ES-I3 (cell line): ENCODE data around the gene USP12.
"Not testable (repeated sequence)": the region's sequence is repeated elsewhere in the genome, so short reads cannot be mapped to it uniquely, and the experiment has no call there.

Source experiments
- H3K36me3 ChIP-seq: 2 replicates; pipeline ENCODE4 v1.6.1; 2013; ENCODE audit warnings: mild to moderate bottlenecking, low read length, control low read depth, moderate library complexity; ENCODE audit not compliant: insufficient read depth
- H3K4me1 ChIP-seq: 2 replicates; pipeline ENCODE4 v1.6.1; 2013; ENCODE audit warnings: mild to moderate bottlenecking, control low read depth, low read length; ENCODE audit not compliant: insufficient read depth
- H3K9ac ChIP-seq: 2 replicates; pipeline ENCODE4 v1.6.1; 2013; ENCODE audit warnings: low read depth, mild to moderate bottlenecking, low read length, moderate library complexity
- H3K9me3 ChIP-seq: 2 replicates; pipeline ENCODE4 v1.6.1; 2013; ENCODE audit warnings: mild to moderate bottlenecking, low read length, moderate library complexity; ENCODE audit not compliant: control insufficient read depth, insufficient read depth

USP12 gene

GRCh38 chr13:27194895-27195764, 23.5 kb upstream of the USP12 start:
- Histone ChIP-seq H3K9me3 (no peaks in the 10 kb centered on the region), H3K9ac (peak overlapping the region; percentile 8; the same call in 1 of the 2 replicates), H3K36me3 (no peaks in the 10 kb centered on the region), H3K4me1 (peaks cover 21% of the 10 kb centered on the region)

DNA sequence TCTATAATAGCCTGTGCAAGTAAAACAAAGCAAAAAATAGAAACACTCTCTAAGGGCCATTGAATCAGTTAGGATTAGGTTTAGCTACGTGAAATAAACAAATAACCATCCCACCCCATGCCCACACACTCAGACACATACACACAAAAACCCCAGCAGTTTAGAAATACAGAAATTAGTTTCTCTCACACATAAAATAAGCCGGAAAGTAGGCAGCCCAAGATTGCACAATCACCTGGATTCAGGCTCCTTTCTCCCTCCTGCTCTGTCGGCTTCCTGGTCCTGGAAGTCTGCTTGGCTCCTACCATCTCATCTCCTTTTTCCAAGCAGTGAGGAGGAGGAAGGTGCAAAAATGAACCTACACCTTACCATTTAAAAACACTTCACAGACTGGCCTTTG, 22.6 kb upstream of the USP12 start:
- peak overlapping the region; percentile 8; the same call in 1 of the 2 replicates for H3K9ac ChIP-seq
- no peaks in the 10 kb centered on the region for H3K36me3 ChIP-seq
- H3K9me3 ChIP-seq = no peaks in the 10 kb centered on the region
- peaks cover 21% of the 10 kb centered on the region for H3K4me1 ChIP-seq

DNA sequence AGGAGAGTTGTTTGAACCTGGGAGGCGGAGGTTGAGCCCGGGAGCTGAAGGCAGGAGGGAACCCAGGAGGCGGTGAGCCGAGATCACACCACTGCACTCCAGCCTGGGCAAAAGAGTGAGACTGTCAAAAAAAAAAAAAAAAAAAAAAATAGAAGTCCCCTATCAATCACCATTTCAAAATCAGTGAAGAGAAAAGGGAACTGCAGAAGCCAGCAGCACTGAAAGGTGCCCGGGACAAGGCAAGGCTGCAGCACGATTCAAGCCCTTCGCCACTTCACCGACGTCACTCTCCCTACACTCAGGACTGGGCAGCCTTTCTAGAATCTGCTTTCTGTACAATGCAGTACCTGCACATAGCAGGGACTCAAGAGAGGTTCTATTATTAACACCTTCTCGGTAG, 21.9 kb upstream of the USP12 start:
- Histone ChIP-seq H3K9ac (no peak overlapping the region), H3K9me3 (no peaks in the 10 kb centered on the region), H3K36me3 (no peaks in the 10 kb centered on the region), H3K4me1 (peaks cover 21% of the 10 kb centered on the region)

DNA sequence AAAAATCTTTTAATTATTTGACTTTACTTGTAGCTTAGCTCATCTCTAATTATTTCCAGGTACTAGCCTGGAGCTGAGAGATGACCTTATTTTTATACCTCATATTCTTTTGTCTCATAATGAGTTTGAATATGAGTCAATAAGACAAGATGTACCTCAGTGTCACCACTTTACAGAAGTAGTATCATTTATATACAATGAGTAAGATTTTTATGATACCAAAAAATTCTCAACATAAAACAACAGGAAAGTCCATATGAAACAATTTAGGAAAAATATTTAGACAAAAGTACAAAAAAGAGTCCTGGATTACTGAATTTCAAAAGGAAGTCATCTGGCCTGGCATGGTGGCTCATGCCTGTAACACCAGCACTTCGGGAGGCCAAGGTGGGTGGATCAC, 21.4 kb upstream of the USP12 start:
- H3K9ac ChIP-seq = no peak overlapping the region
- no peaks in the 10 kb centered on the region for H3K36me3 ChIP-seq
- H3K9me3 ChIP-seq = no peaks in the 10 kb centered on the region
- peaks cover 21% of the 10 kb centered on the region for H3K4me1 ChIP-seq

- not testable (repeated sequence) for H3K36me3 ChIP-seq, H3K9me3 ChIP-seq, H3K9ac ChIP-seq
- H3K4me1 ChIP-seq = peaks cover 21% of the 10 kb centered on the region
These were observed 20.8 kb upstream of the USP12 start for GRCh38 chr13:27192367-27192766.

DNA sequence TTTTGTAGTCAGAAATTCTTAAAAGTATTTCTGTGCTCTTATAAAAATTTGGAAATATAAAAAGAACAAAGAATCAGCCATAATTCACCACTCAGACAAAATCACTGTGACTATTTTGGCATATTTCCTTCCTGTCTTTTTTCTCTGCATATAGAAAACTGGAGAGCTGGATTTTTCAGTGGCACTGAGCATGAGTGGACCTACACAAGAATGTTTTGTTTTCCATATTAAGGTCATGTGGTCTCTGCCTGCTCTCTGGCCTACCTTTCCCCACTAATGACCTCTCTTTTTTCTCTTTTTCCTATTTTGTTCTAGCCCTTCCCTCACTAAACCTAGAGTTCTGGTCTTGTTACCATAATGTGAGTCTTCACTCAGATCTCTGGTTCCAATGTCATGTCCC, 17.6 kb upstream of the USP12 start:
- Histone ChIP-seq H3K36me3 (no peaks in the 10 kb centered on the region), H3K9me3 (no peaks in the 10 kb centered on the region), H3K4me1 (peaks cover 12% of the 10 kb centered on the region), H3K9ac (no peak overlapping the region)

GRCh38 chr13:27188239-27188638, 16.6 kb upstream of the USP12 start:
- H3K4me1 ChIP-seq = peaks cover 4% of the 10 kb centered on the region
- H3K36me3 ChIP-seq = no peaks in the 10 kb centered on the region
- H3K9me3 ChIP-seq = no peaks in the 10 kb centered on the region
- no peak overlapping the region for H3K9ac ChIP-seq

GRCh38 chr13:27186295-27186694, 14.7 kb upstream of the USP12 start:
- H3K36me3 ChIP-seq = no peaks in the 10 kb centered on the region
- H3K9me3 ChIP-seq = no peaks in the 10 kb centered on the region
- peaks cover 4% of the 10 kb centered on the region for H3K4me1 ChIP-seq
- H3K9ac ChIP-seq = no peak overlapping the region

DNA sequence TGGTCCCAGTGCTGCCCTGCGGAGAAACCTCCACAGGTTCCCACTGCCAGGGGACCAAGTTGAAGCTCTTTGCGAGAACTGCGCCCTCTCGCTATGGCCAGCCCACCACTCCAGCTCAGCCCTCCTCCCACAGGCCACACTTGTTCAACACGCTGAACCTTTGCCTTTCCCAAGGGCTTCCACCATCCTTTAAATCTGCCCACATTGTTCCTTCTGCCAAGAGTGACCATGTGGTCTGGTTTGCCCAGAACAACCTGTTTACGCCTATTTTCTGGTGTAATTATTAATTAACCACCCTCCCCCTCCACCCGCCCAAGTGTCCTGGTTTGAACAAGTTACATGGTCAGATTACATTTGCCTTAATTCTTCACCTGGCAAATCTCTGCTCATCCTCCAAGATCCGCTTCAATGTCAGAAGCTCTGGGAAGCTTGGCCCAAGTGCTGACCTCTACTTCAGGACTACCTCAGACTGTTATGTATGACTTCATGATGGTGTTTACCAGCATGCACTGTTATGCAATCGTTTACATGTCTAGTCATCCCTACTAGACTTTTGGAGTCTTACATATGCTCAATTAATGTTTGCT, 12.0 kb upstream of the USP12 start:
- Histone ChIP-seq H3K36me3 (no peaks in the 10 kb centered on the region), H3K9me3 (no peaks in the 10 kb centered on the region), H3K4me1 (peaks cover 4% of the 10 kb centered on the region), H3K9ac (no peak overlapping the region)

- H3K36me3 ChIP-seq = no peaks in the 10 kb centered on the region
- H3K9ac ChIP-seq = no peak overlapping the region
These were observed 11.4 kb upstream of the USP12 start for GRCh38 chr13:27182844-27183497.

GRCh38 chr13:27182054-27182453, 10.4 kb upstream of the USP12 start:
- Histone ChIP-seq H3K9ac (no peak overlapping the region), H3K9me3 (no peaks in the 10 kb centered on the region), H3K36me3 (no peaks in the 10 kb centered on the region), H3K4me1 (peaks cover 10% of the 10 kb centered on the region)

More at GRCh38 chr13:27182844-27183497, 11.4 kb upstream of the USP12 start:
- Histone ChIP-seq H3K4me1 (peaks cover 10% of the 10 kb centered on the region), H3K9me3 (no peaks in the 10 kb centered on the region)

DNA sequence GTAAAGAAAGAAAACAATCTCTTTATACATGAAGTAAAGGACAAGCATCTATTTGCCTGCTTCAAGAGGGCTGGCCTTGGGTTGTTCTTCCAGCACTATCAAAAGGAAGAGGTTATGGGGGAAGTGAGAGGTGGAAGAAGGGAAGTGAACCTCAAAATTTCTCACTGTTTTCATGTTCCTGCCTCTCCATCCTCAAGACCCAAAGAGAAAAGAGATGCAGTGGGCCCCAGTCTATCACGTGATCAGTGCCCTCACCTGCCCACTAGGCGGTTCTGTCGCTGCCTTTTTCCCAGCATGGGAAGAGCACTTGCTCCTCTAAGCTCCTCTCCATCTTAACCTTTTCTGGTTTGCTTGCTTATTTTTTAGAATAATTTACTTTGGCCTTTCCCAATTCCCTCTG, 6.2 kb upstream of the USP12 start:
- peak overlapping the region; percentile 2; the same call in 1 of the 2 replicates for H3K9ac ChIP-seq
- peaks cover 5% of the 10 kb centered on the region; the same call in 1 of the 2 replicates for H3K4me1 ChIP-seq
- no peaks in the 10 kb centered on the region for H3K9me3 ChIP-seq
- H3K36me3 ChIP-seq = no peaks in the 10 kb centered on the region

DNA sequence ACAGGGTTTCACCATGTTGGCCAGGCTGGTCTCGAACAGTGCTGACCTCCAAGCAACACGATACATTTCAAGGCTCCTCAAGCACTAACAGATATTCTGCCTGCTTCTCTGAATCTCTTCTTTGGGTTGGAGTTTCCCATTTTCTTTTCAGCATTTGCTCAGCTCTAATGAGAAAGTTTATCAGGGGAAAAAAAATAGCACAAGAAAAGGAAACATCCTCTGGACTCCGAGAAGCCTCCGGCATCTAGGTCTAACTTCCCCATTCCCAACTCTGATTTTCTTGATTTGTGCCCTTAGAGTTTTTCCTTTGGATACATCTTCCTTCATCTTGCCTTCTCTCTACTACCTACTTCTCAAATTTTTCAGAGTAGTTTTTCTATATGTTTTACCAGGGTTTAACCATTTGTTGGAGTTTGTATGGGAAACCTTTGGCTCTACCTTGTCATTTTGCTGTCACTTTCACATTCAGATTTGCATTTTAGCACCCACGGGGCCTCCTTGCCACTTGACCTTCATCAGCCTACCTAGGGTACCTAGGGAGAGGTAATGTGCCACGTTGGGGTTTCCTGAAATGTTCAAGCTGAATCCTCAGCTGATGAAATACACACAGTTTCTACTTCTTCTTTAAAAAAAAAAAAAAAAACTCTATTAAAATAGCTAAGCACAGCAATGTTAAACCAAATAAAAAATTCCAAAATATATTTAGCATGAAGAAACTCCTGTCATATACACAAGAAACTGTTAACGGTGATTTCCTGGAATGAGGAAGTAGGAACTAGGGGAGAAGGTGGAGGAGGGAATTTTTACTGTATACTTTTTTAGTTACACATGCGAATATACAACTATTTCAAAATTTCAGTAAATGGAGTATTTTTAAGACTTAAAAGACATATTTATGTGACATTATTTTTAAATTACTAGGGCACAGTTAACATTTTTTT, 5.1 kb upstream of the USP12 start:
- no peaks in the 10 kb centered on the region for H3K36me3 ChIP-seq
- H3K4me1 ChIP-seq = peaks cover 5% of the 10 kb centered on the region; the same call in 1 of the 2 replicates
- no peak overlapping the region for H3K9ac ChIP-seq
- H3K9me3 ChIP-seq = no peaks in the 10 kb centered on the region
